ENCODE data around the gene ZKSCAN1.

Gene ZKSCAN1

GRCh38 chr7:100057006-100057405 is 41.6 kb downstream of the ZKSCAN1 start:
- POLR2A ChIA-PET: no interaction called here
- no peak overlapping the region for H3K4me3 ChIP-seq (ENCODE audit: low read depth, low read length)
- DNase-seq (ENCODE audit: low read depth, low spot score): no peak
- TF ChIP-seq CTCF (IDR thresholded peaks at IDR 0.05; ENCODE audit: insufficient read depth, low read length, missing control alignments): no peak
- CTCF ChIA-PET: interaction anchor here (17.4 kb wide), 1 partner anchor 64 kb away, joined by 363 read pairs; no protein-coding TSS in a partner anchor

- POLR2A ChIA-PET: interaction anchor here (1.2 kb wide), 1 partner anchor 9 kb away, joined by 3 read pairs; no protein-coding TSS in a partner anchor
- no peak for TF ChIP-seq CTCF (IDR thresholded peaks at IDR 0.05; ENCODE audit: insufficient read depth, low read length, missing control alignments)
- H3K4me3 ChIP-seq (ENCODE audit: low read depth, low read length): no peak overlapping the region
- CTCF ChIA-PET: interaction anchor here (1.2 to 17.4 kb wide), 5 partner anchors 8 to 145 kb away, joined by 5 to 363 read pairs (median 5); partner anchors contain the start of gene ZSCAN21
- no peak for DNase-seq (ENCODE audit: low read depth, low spot score)
Measured at GRCh38 chr7:100059251-100059739, 43.9 kb downstream of the ZKSCAN1 start.

- TF ChIP-seq CTCF (IDR thresholded peaks at IDR 0.05; ENCODE audit: insufficient read depth, low read length, missing control alignments): no peak
- DNase-seq (ENCODE audit: low read depth, low spot score): no peak
- ChIA-PET CTCF (interaction anchor here (0.7 to 17.4 kb wide), 4 partner anchors 9 to 82 kb away, joined by 3 to 363 read pairs (median 3); no protein-coding TSS in a partner anchor), POLR2A (no interaction called here)
- no peak overlapping the region for H3K4me3 ChIP-seq (ENCODE audit: low read depth, low read length)
Measured at GRCh38 chr7:100061518-100062193, 46.3 kb downstream of the ZKSCAN1 start.

- H3K4me3 ChIP-seq (ENCODE audit: low read depth, low read length): no peak overlapping the region
- DNase-seq (ENCODE audit: low read depth, low spot score): no peak
- POLR2A ChIA-PET: interaction anchor here (1.3 kb wide), 1 partner anchor 32 kb away, joined by 3 read pairs; no protein-coding TSS in a partner anchor
- CTCF ChIA-PET: interaction anchor here (1.1 to 17.4 kb wide), 5 partner anchors 10 to 71 kb away, joined by 3 to 363 read pairs (median 7); partner anchors contain the start of gene ZNF3
- TF ChIP-seq CTCF (IDR thresholded peaks at IDR 0.05; ENCODE audit: insufficient read depth, low read length, missing control alignments): no peak
Measured at GRCh38 chr7:100063376-100063775, 48.0 kb downstream of the ZKSCAN1 start.

- no peak overlapping the region for H3K4me3 ChIP-seq (ENCODE audit: low read depth, low read length)
- no peak for TF ChIP-seq CTCF (IDR thresholded peaks at IDR 0.05; ENCODE audit: insufficient read depth, low read length, missing control alignments)
- no peak for DNase-seq (ENCODE audit: low read depth, low spot score)
- ChIA-PET POLR2A (interaction anchor here (1.3 kb wide), 1 partner anchor 33 kb away, joined by 3 read pairs; no protein-coding TSS in a partner anchor), CTCF (interaction anchor here (0.7 to 17.4 kb wide), 6 partner anchors 11 to 86 kb away, joined by 3 to 363 read pairs (median 5); partner anchors contain the start of gene ZNF3)
Measured at GRCh38 chr7:100064162-100064561, 48.8 kb downstream of the ZKSCAN1 start.

Data from AG04449 (cell line).